Stimulated activated CD8-positive, alpha-beta memory T cell treated with anti-CD3 and anti-CD28 coated beads, Interleukin-4, amount 100 ng/mL, for 1 hour (primary cell): ENCODE measurements around the gene CNGA4.
A peak's percentile ranks its signal among the peaks of the same experiment; 100 is the strongest.

Experiments used
- DNase-seq, 2 donors: peaks; one replicate each; pipeline ENCODE4 v3.0.0-alpha.2; 2020; ENCODE audit warnings: low read depth in 2 of 2, low spot score in 1 of 2

The CNGA4 gene

GRCh38 chr11:6238902-6239301 is at the start of gene CNGA4:
TSS of gene CNGA4 (plus strand) at chr11:6239089. CDS start at chr11:6239207, 118 bp downstream.
- no peak for DNase-seq

GRCh38 chr11:6191742-6192141 is 47.1 kb upstream of the CNGA4 start:
- no peak for DNase-seq

- no peak for DNase-seq
Measured at GRCh38 chr11:6194065-6194581, 44.8 kb upstream of the CNGA4 start.

- no peak for DNase-seq
Measured at GRCh38 chr11:6196396-6196795, 42.5 kb upstream of the CNGA4 start.

GRCh38 chr11:6197466-6198200 is 41.3 kb upstream of the CNGA4 start:
- no peak for DNase-seq

- no peak for DNase-seq
Measured at GRCh38 chr11:6199174-6199810, 39.6 kb upstream of the CNGA4 start, which contains the start of gene OR52W1. TSS of gene OR52W1 (plus strand) at chr11:6199224. CDS start at chr11:6199224, 0 bp downstream.

- peak in 1 of 2 donors; percentile 13 for DNase-seq
Measured at GRCh38 chr11:6200975-6201374, 37.9 kb upstream of the CNGA4 start.

- no peak for DNase-seq
Measured at GRCh38 chr11:6201481-6201880, 37.4 kb upstream of the CNGA4 start.

GRCh38 chr11:6202041-6202440 is 36.8 kb upstream of the CNGA4 start:
- DNase-seq, result no peak

- no peak for DNase-seq
Measured at GRCh38 chr11:6203327-6203726, 35.6 kb upstream of the CNGA4 start.

- DNase-seq, result no peak
Measured at GRCh38 chr11:6204706-6205105, 34.2 kb upstream of the CNGA4 start.

GRCh38 chr11:6205366-6205765 is 33.5 kb upstream of the CNGA4 start, which contains the start of gene C11orf42:
TSS of gene C11orf42 (plus strand) at chr11:6205557. CDS start at chr11:6205616, 59 bp downstream.
- DNase-seq, result no peak

GRCh38 chr11:6206456-6207180 is 32.3 kb upstream of the CNGA4 start:
- no peak for DNase-seq

GRCh38 chr11:6209801-6210200 is 29.1 kb upstream of the CNGA4 start:
- no peak for DNase-seq

GRCh38 chr11:6210274-6210955 is 28.5 kb upstream of the CNGA4 start:
- DNase-seq, result no peak

- DNase-seq, result no peak
Measured at GRCh38 chr11:6214530-6214929, 24.4 kb upstream of the CNGA4 start.

GRCh38 chr11:6216501-6216900 is 22.4 kb upstream of the CNGA4 start:
- no peak for DNase-seq

GRCh38 chr11:6217722-6218121 is 21.2 kb upstream of the CNGA4 start:
- no peak for DNase-seq

- no peak for DNase-seq
Measured at GRCh38 chr11:6219359-6219758, 19.5 kb upstream of the CNGA4 start.

GRCh38 chr11:6223854-6224253 is 15.0 kb upstream of the CNGA4 start:
- DNase-seq, result no peak

GRCh38 chr11:6224421-6224820 is 14.5 kb upstream of the CNGA4 start:
- DNase-seq, result no peak
